OCI-LY7 (cell line): ENCODE results near the gene SYCP3. TPM values are rescaled to one million over a fixed set of nuclear protein-coding genes. Genes with fewer than 3 reads are reported as not detected.

ENCODE experiments used
- BruUV-seq: library from RNA; stranded (reverse); fragments of 400-500 nt; replicated peaks from 2 replicates; lab custom pipeline; 2021; lab: Mats Ljungman, UMichigan
- CTCF ChIA-PET: fragments of 300-600 bp; sonication (Branson Sonifier 250); formaldehyde crosslinking; loops from one replicate; lab custom pipeline; 2022; ENCODE audit warnings: antibody characterized with exemption; ENCODE audit not compliant: unreplicated experiment; lab: Charles Lee
- POLR2A ChIA-PET: fragments of 300-600 bp; sonication (Branson Sonifier 250); formaldehyde crosslinking; loops from one replicate; lab custom pipeline; 2022; ENCODE audit warnings: antibody characterized with exemption; lab: Charles Lee
- DNase-seq: peaks from one replicate; pipeline ENCODE4 v3.0.0-alpha.2; 2015; ENCODE audit warnings: low spot score
- H2AFZ ChIP-seq: fragments of 200-600 bp; sonication (generic), shearing (Covaris generic); 2 replicates; pipeline ENCODE4 v1.6.1; 2014; ENCODE audit warnings: mild to moderate bottlenecking, antibody characterized with exemption, low read length, moderate library complexity
- H3K27ac ChIP-seq: fragments of 200-600 bp; sonication (generic); 2 replicates; pipeline ENCODE4 v1.5.1; 2014; ENCODE audit warnings: mixed run types, low read depth, mild to moderate bottlenecking, moderate library complexity, low read length, inconsistent platforms; ENCODE audit not compliant: poor library complexity, severe bottlenecking
- H3K36me3 ChIP-seq: fragments of 200-600 bp; sonication (generic); 2 replicates; pipeline ENCODE4 v1.6.1; 2014; ENCODE audit warnings: mild to moderate bottlenecking, antibody characterized with exemption, low read length, moderate library complexity, mixed read lengths; ENCODE audit not compliant: insufficient read depth
- H3K4me1 ChIP-seq: fragments of 200-600 bp; sonication (generic); 2 replicates; pipeline ENCODE4 v1.5.1; 2014; ENCODE audit warnings: mild to moderate bottlenecking, low read length; ENCODE audit not compliant: insufficient read depth, poor library complexity, severe bottlenecking
- H3K4me2 ChIP-seq: fragments of 200-600 bp; sonication (generic); 2 replicates; pipeline ENCODE4 v1.6.1; 2014; ENCODE audit warnings: mild to moderate bottlenecking, low read length
- H3K4me3 ChIP-seq: fragments of 200-600 bp; sonication (generic); 2 replicates; pipeline ENCODE4 v1.5.1; 2014; ENCODE audit warnings: mild to moderate bottlenecking, low read depth, low read length; ENCODE audit not compliant: poor library complexity, severe bottlenecking
- H3K79me2 ChIP-seq: fragments of 200-600 bp; sonication (generic); 2 replicates; pipeline ENCODE4 v1.6.1; 2016; ENCODE audit warnings: low read depth, mild to moderate bottlenecking, low read length, moderate library complexity, mixed read lengths; ENCODE audit not compliant: insufficient read depth
- H3K9me2 ChIP-seq: fragments of 200-600 bp; sonication (generic); 2 replicates; pipeline ENCODE4 v1.6.1; 2016; ENCODE audit warnings: mild to moderate bottlenecking, low read length, mixed read lengths; ENCODE audit not compliant: insufficient read depth
- H3K9me3 ChIP-seq: fragments of 200-600 bp; sonication (generic); 2 replicates; pipeline ENCODE4 v1.6.1; 2014; ENCODE audit warnings: mild to moderate bottlenecking, mixed run types, low read length, mixed read lengths
- H4K20me1 ChIP-seq: fragments of 200-600 bp; sonication (generic); 2 replicates; pipeline ENCODE4 v1.6.1; 2014; ENCODE audit warnings: mild to moderate bottlenecking, antibody characterized with exemption, low read length, moderate library complexity, mixed read lengths; ENCODE audit not compliant: insufficient read depth
- EZH2phosphoT487 ChIP-seq: fragments of 200-600 bp; sonication (generic); IDR thresholded peaks from 2 replicates; pipeline ENCODE4 v1.6.1; 2018; ENCODE audit warnings: low read depth, borderline replicate concordance, mild to moderate bottlenecking, mixed run types, antibody characterized with exemption, low read length, moderate library complexity, mixed read lengths
- intact Hi-C: fragments of 100-400 bp; cut with micrococcal nuclease; formaldehyde crosslinking; loops from one replicate; pipeline ENCODE4 v1.10.0; 2022; ENCODE audit not compliant: unreplicated experiment
- total RNA-seq, 2 experiments: library from RNA; depleted of rRNA in 1 of 2; stranded (reverse); fragments of >200 nt in 1 of 2; shearing (Covaris generic) in 1 of 2; gene quantifications; 2 replicates each; pipeline ENCODE4 v1.2.3, GENCODE V29; 2014 to 2022
- TF ChIP-seq, protein P1 (sequence below): fragments of 200-600 bp; sonication (generic); conservative IDR thresholded peaks from 2 replicates; pipeline ENCODE4 v1.5.1; 2014; ENCODE audit warnings: mild to moderate bottlenecking, antibody characterized with exemption, low read length, moderate library complexity, mixed read lengths

Gene SYCP3
- total RNA-seq, 2 experiments from 2014 or later: 0.13 to 0.36 TPM

GRCh38 chr12:101784376-101784775 is 45.1 kb upstream of the SYCP3 start:
- peaks cover 48% of the 10 kb centered on the region for H3K36me3 ChIP-seq
- H3K4me1 ChIP-seq: peaks cover 16% of the 10 kb centered on the region
- H3K9me2 ChIP-seq: no peaks in the 10 kb centered on the region
- H3K27ac ChIP-seq: no peak overlapping the region
- ChIA-PET CTCF (interaction anchor here (0.6 kb wide), 1 partner anchor 27 kb away, joined by 3 read pairs; no protein-coding TSS in a partner anchor), POLR2A (interaction anchor here (0.6 to 1.4 kb wide), 5 partner anchors 15 to 67 kb away, joined by 3 to 5 read pairs (median 4); no protein-coding TSS in a partner anchor)
- H3K79me2 ChIP-seq: no peaks in the 10 kb centered on the region
- no peak overlapping the region for H2AFZ ChIP-seq
- no peak for DNase-seq
- H3K9me3 ChIP-seq: no peaks in the 10 kb centered on the region
- H4K20me1 ChIP-seq: no peaks in the 10 kb centered on the region
- H3K4me3 ChIP-seq: no peak overlapping the region
- no peak for TF ChIP-seq EZH2phosphoT487
- TF ChIP-seq, protein P1, sequence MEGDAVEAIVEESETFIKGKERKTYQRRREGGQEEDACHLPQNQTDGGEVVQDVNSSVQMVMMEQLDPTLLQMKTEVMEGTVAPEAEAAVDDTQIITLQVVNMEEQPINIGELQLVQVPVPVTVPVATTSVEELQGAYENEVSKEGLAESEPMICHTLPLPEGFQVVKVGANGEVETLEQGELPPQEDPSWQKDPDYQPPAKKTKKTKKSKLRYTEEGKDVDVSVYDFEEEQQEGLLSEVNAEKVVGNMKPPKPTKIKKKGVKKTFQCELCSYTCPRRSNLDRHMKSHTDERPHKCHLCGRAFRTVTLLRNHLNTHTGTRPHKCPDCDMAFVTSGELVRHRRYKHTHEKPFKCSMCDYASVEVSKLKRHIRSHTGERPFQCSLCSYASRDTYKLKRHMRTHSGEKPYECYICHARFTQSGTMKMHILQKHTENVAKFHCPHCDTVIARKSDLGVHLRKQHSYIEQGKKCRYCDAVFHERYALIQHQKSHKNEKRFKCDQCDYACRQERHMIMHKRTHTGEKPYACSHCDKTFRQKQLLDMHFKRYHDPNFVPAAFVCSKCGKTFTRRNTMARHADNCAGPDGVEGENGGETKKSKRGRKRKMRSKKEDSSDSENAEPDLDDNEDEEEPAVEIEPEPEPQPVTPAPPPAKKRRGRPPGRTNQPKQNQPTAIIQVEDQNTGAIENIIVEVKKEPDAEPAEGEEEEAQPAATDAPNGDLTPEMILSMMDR: no peak
- no TSS peak for BruUV-seq
- H3K4me2 ChIP-seq: no peak overlapping the region
- intact Hi-C loops: no loop called here

DNA sequence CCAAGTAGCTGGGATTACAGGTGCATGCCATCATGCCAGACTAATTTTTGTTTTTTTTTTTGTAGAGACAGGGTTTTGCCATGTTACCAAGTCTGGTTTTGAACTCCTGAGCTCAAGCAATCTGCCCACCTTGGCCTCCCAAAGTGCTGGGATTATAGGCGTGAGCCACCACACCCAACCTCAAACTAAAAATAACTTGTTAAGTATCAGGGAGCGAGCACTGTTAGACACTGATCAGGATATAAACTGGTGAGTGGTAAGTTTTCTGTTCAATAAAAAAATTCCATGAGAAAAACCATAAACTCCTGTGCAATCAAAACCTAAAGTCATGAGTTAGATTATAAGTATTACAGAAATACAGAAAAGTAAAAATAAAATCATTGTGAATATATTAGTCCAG is 44.6 kb upstream of the SYCP3 start:
- BruUV-seq: no TSS peak
- Histone ChIP-seq H3K4me1 (peaks cover 16% of the 10 kb centered on the region), H3K36me3 (peaks cover 48% of the 10 kb centered on the region), H3K9me2 (no peaks in the 10 kb centered on the region), H2AFZ (no peak overlapping the region), H3K27ac (no peak overlapping the region), H3K79me2 (no peaks in the 10 kb centered on the region), H3K4me2 (no peak overlapping the region), H3K9me3 (no peaks in the 10 kb centered on the region), H4K20me1 (no peaks in the 10 kb centered on the region), H3K4me3 (no peak overlapping the region)
- TF ChIP-seq EZH2phosphoT487: no peak
- TF ChIP-seq, protein P1: no peak
- ChIA-PET POLR2A (interaction anchor here (0.6 to 1.4 kb wide), 5 partner anchors 14 to 963 kb away, joined by 3 to 5 read pairs (median 4); no protein-coding TSS in a partner anchor), CTCF (no interaction called here)
- intact Hi-C loops: no loop called here
- no peak for DNase-seq

- Histone ChIP-seq H3K36me3 (peaks cover 41% of the 10 kb centered on the region), H3K4me3 (no peak overlapping the region), H4K20me1 (no peaks in the 10 kb centered on the region), H3K27ac (no peak overlapping the region), H3K9me2 (no peaks in the 10 kb centered on the region), H3K4me1 (peaks cover 16% of the 10 kb centered on the region), H3K9me3 (no peaks in the 10 kb centered on the region), H3K79me2 (no peaks in the 10 kb centered on the region), H3K4me2 (no peak overlapping the region), H2AFZ (no peak overlapping the region)
- CTCF ChIA-PET: no interaction called here
- DNase-seq: no peak
- intact Hi-C loops: no loop called here
- TF ChIP-seq, protein P1: no peak
- no peak for TF ChIP-seq EZH2phosphoT487
- POLR2A ChIA-PET: interaction anchor here (1.3 to 1.4 kb wide), 2 partner anchors 22 to 42 kb away, joined by 5 read pairs; no protein-coding TSS in a partner anchor
- no TSS peak for BruUV-seq
Measured at GRCh38 chr12:101783150-101783549, 43.9 kb upstream of the SYCP3 start.
